Measurements from ENCODE around the gene TBC1D30. TPM values are rescaled to one million over a fixed set of nuclear protein-coding genes. Genes with fewer than 3 reads are reported as not detected.
"Not testable (repeated sequence)": the region's sequence is repeated elsewhere in the genome, so short reads cannot be mapped to it uniquely, and the experiment has no call there.

TBC1D30 gene
- total and polyA plus RNA-seq, 3 experiments from 2014 or later, result 1.7 TPM; not detected in 1

GRCh38 chr12:64840949-64841717 lies 16.7 kb downstream of the TBC1D30 start:
- DNase-seq, result no peak
- Histone ChIP-seq H3K4me1 (ENCODE audit: insufficient read depth, low read length) (no peaks in the 10 kb centered on the region), H3K27ac (ENCODE audit: low read depth, low read length) (no peak overlapping the region), H3K27me3 (ENCODE audit: insufficient read depth, low read length, poor library complexity, severe bottlenecking) (no peaks in the 10 kb centered on the region), H3K4me3 (ENCODE audit: low read length) (no peak overlapping the region), H3K9me3 (ENCODE audit: low read length) (no peaks in the 10 kb centered on the region), H3K36me3 (ENCODE audit: insufficient read depth, low read length) (no peaks in the 10 kb centered on the region)
- Mint-ChIP-seq H3K4me1 (no peaks in the 10 kb centered on the region), H3K36me3 (no peaks in the 10 kb centered on the region), H3K9me3 (no peaks in the 10 kb centered on the region), H3K4me3 (no peak overlapping the region), H3K27me3 (peaks cover 2 to 4% of the 10 kb centered on the region in 2 donors), H3K27ac (no peak overlapping the region)
- ChIA-PET CTCF (no interaction called here), POLR2A (no interaction called here)

DNA sequence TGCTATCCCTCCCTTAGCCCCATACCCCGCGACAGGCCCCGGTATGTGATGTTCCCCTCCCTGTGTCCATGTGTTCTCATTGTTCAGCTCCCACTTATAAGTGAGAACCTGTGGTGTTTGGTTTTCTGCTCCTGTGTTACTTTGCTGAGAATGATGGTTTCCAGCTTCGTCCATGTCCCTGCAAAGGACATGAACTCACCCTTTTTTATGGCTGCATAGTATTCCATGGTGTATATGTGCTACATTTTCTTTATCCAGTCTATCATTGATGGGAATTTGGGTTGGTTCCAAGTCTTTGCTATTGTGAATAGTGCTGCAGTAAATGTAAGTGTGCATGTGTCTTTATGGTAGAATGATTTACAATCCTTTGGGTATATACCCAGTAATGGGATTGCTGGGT lies 24.0 kb downstream of the TBC1D30 start:
- CTCF ChIA-PET; H3K4me3 ChIP-seq (ENCODE audit: low read length); DNase-seq; H3K4me1 ChIP-seq (ENCODE audit: insufficient read depth, low read length); H3K36me3 ChIP-seq (ENCODE audit: insufficient read depth, low read length); POLR2A ChIA-PET; H3K27ac ChIP-seq (ENCODE audit: low read depth, low read length); H3K27ac Mint-ChIP-seq; H3K9me3 ChIP-seq (ENCODE audit: low read length); H3K4me1 Mint-ChIP-seq; H3K27me3 ChIP-seq (ENCODE audit: insufficient read depth, low read length, poor library complexity, severe bottlenecking); H3K4me3 Mint-ChIP-seq: not testable (repeated sequence)
- peaks cover 9 to 31% of the 10 kb centered on the region in 2 donors for H3K27me3 Mint-ChIP-seq
- peaks cover 0 to 11% (median 0%) of the 10 kb centered on the region in 3 donors for H3K36me3 Mint-ChIP-seq
- H3K9me3 Mint-ChIP-seq, result peaks cover 5 to 19% (median 16%) of the 10 kb centered on the region in 5 donors

- H3K27ac Mint-ChIP-seq, result no peak overlapping the region
- POLR2A ChIA-PET, result no interaction called here
- H3K4me3 Mint-ChIP-seq, result no peak overlapping the region
- peaks cover 9 to 49% of the 10 kb centered on the region in 2 donors for H3K27me3 Mint-ChIP-seq
- H3K36me3 Mint-ChIP-seq, result peaks cover 0 to 5% (median 0%) of the 10 kb centered on the region in 3 donors
- no peaks in the 10 kb centered on the region for H3K4me1 ChIP-seq (ENCODE audit: insufficient read depth, low read length)
- no peak for DNase-seq
- no peaks in the 10 kb centered on the region for H3K9me3 Mint-ChIP-seq
- H3K36me3 ChIP-seq (ENCODE audit: insufficient read depth, low read length), result no peaks in the 10 kb centered on the region
- no peak overlapping the region for H3K27ac ChIP-seq (ENCODE audit: low read depth, low read length)
- H3K27me3 ChIP-seq (ENCODE audit: insufficient read depth, low read length, poor library complexity, severe bottlenecking), result no peaks in the 10 kb centered on the region
- H3K9me3 ChIP-seq (ENCODE audit: low read length), result no peaks in the 10 kb centered on the region
- H3K4me1 Mint-ChIP-seq, result peaks cover 0 to 2% (median 1%) of the 10 kb centered on the region in 3 donors
- no peak overlapping the region for H3K4me3 ChIP-seq (ENCODE audit: low read length)
- CTCF ChIA-PET, result no interaction called here
Measured at GRCh38 chr12:64858882-64859605, 34.6 kb downstream of the TBC1D30 start.

GRCh38 chr12:64860446-64860998 lies 36.1 kb downstream of the TBC1D30 start:
- Mint-ChIP-seq H3K9me3 (no peaks in the 10 kb centered on the region), H3K36me3 (peaks cover 0 to 3% (median 0%) of the 10 kb centered on the region in 3 donors), H3K4me1 (no peaks in the 10 kb centered on the region), H3K27me3 (peaks cover 7 to 42% of the 10 kb centered on the region in 2 donors), H3K27ac (no peak overlapping the region), H3K4me3 (no peak overlapping the region)
- Histone ChIP-seq H3K27ac (ENCODE audit: low read depth, low read length) (no peak overlapping the region), H3K9me3 (ENCODE audit: low read length) (no peaks in the 10 kb centered on the region), H3K27me3 (ENCODE audit: insufficient read depth, low read length, poor library complexity, severe bottlenecking) (no peaks in the 10 kb centered on the region), H3K36me3 (ENCODE audit: insufficient read depth, low read length) (no peaks in the 10 kb centered on the region), H3K4me3 (ENCODE audit: low read length) (no peak overlapping the region), H3K4me1 (ENCODE audit: insufficient read depth, low read length) (no peaks in the 10 kb centered on the region)
- DNase-seq, result no peak
- ChIA-PET POLR2A (no interaction called here), CTCF (no interaction called here)

- H3K27ac ChIP-seq (ENCODE audit: low read depth, low read length), result no peak overlapping the region
- H3K9me3 Mint-ChIP-seq, result no peaks in the 10 kb centered on the region
- no peak overlapping the region for H3K27ac Mint-ChIP-seq
- no peak overlapping the region for H3K4me3 ChIP-seq (ENCODE audit: low read length)
- ChIA-PET CTCF (no interaction called here), POLR2A (no interaction called here)
- H3K27me3 Mint-ChIP-seq, result peaks cover 8 to 25% of the 10 kb centered on the region in 2 donors
- no peaks in the 10 kb centered on the region for H3K36me3 Mint-ChIP-seq
- DNase-seq, result no peak
- H3K9me3 ChIP-seq (ENCODE audit: low read length), result no peaks in the 10 kb centered on the region
- H3K27me3 ChIP-seq (ENCODE audit: insufficient read depth, low read length, poor library complexity, severe bottlenecking), result no peaks in the 10 kb centered on the region
- no peaks in the 10 kb centered on the region for H3K4me1 Mint-ChIP-seq
- no peak overlapping the region for H3K4me3 Mint-ChIP-seq
- no peaks in the 10 kb centered on the region for H3K36me3 ChIP-seq (ENCODE audit: insufficient read depth, low read length)
- H3K4me1 ChIP-seq (ENCODE audit: insufficient read depth, low read length), result no peaks in the 10 kb centered on the region
Measured at GRCh38 chr12:64864319-64864718, 39.9 kb downstream of the TBC1D30 start.

DNA sequence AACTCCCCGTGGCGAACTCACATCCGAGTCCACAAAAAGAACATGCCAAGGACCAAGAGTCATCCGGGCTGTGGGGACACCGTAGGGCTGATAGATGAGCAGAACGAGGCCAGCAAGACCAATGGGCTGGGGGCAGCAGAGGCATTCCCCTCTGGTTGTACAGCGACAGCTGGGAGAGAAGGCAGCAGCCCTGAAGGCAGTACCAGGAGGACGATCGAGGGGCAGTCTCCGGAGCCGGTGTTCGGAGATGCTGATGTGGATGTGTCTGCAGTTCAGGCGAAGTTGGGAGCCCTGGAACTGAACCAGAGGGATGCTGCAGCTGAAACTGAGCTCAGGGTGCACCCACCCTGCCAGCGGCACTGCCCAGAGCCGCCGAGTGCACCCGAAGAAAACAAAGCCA lies 50.7 kb downstream of the TBC1D30 start:
- Histone ChIP-seq H3K27ac (ENCODE audit: low read depth, low read length) (no peak overlapping the region), H3K9me3 (ENCODE audit: low read length) (no peaks in the 10 kb centered on the region), H3K27me3 (ENCODE audit: insufficient read depth, low read length, poor library complexity, severe bottlenecking) (no peaks in the 10 kb centered on the region), H3K4me3 (ENCODE audit: low read length) (no peak overlapping the region), H3K4me1 (ENCODE audit: insufficient read depth, low read length) (no peaks in the 10 kb centered on the region), H3K36me3 (ENCODE audit: insufficient read depth, low read length) (no peaks in the 10 kb centered on the region)
- ChIA-PET CTCF (interaction anchor here (1.6 kb wide), 1 partner anchor 16 kb away, joined by 3 read pairs; no protein-coding TSS in a partner anchor), POLR2A (no interaction called here)
- H3K27me3 Mint-ChIP-seq, result peaks cover 0 to 5% of the 10 kb centered on the region in 2 donors
- no peak overlapping the region for H3K4me3 Mint-ChIP-seq
- DNase-seq, result no peak
- no peaks in the 10 kb centered on the region for H3K4me1 Mint-ChIP-seq
- H3K27ac Mint-ChIP-seq, result no peak overlapping the region
- no peaks in the 10 kb centered on the region for H3K36me3 Mint-ChIP-seq
- no peaks in the 10 kb centered on the region for H3K9me3 Mint-ChIP-seq

DNA sequence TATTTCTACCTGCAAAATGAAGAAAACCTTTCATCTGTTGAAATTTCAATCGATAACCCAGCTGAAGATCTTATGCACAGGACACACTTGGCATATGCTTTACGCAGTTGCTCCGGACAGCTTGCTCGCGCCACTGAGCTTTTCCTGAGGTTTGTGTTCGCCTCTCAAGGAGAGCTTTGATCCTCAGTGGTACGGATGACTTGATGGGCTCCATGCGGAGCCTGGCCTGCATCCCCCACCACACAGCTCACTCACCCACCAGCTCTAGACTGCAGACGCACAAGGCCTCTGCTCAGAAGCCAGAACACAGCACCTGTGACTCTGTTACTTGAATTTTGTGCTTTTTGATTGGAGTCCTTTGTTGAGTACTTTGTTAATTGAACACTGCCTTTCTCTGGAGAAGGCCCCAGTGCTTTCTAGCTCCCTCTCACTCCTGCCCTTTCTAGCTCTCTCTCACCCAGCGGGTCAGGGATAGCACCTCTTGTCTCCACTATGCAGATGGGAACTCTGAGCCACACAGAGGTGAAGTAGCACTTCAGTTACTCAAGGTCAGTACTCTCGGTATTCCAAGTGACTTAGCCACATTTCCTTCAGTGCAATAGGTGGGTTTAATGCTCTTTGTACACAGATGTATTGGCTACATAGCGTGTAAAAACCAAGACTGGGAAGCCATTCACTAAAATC lies 52.1 kb downstream of the TBC1D30 start:
- Mint-ChIP-seq H3K4me1 (no peaks in the 10 kb centered on the region), H3K36me3 (no peaks in the 10 kb centered on the region), H3K27me3 (peaks cover 3 to 5% of the 10 kb centered on the region in 2 donors), H3K4me3 (no peak overlapping the region), H3K9me3 (no peaks in the 10 kb centered on the region), H3K27ac (no peak overlapping the region)
- Histone ChIP-seq H3K9me3 (ENCODE audit: low read length) (no peaks in the 10 kb centered on the region), H3K36me3 (ENCODE audit: insufficient read depth, low read length) (no peaks in the 10 kb centered on the region), H3K4me3 (ENCODE audit: low read length) (no peak overlapping the region), H3K27ac (ENCODE audit: low read depth, low read length) (no peak overlapping the region), H3K4me1 (ENCODE audit: insufficient read depth, low read length) (no peaks in the 10 kb centered on the region), H3K27me3 (ENCODE audit: insufficient read depth, low read length, poor library complexity, severe bottlenecking) (no peaks in the 10 kb centered on the region)
- no peak for DNase-seq
- CTCF ChIA-PET, result interaction anchor here (1.6 kb wide), 1 partner anchor 14 kb away, joined by 3 read pairs; no protein-coding TSS in a partner anchor
- POLR2A ChIA-PET, result no interaction called here
